GM23248 (cell line): Measurements from ENCODE around the gene ESPN.

Source experiments
- EZH2 ChIP-seq: fragments of 200-600 bp; sonication (generic); IDR thresholded peaks from 2 replicates; pipeline ENCODE4 v1.6.1; 2018; ENCODE audit warnings: antibody characterized with exemption, mild to moderate bottlenecking; ENCODE audit not compliant: insufficient read depth, poor library complexity, severe bottlenecking
- EZH2phosphoT487 ChIP-seq: fragments of 200-600 bp; sonication (generic); IDR thresholded peaks from 2 replicates; pipeline ENCODE4 v1.6.1; 2018; ENCODE audit warnings: antibody characterized with exemption, moderate library complexity, mild to moderate bottlenecking, low read depth; ENCODE audit not compliant: insufficient read depth

GRCh38 chr1:6475381-6476133 lies 51.0 kb downstream of the ESPN start:
- TF ChIP-seq EZH2phosphoT487, result no peak
- no peak for TF ChIP-seq EZH2
